22Rv1 (cell line): ENCODE results near the gene CCDC201.
"Not testable (repeated sequence)": the region's sequence is repeated elsewhere in the genome, so short reads cannot be mapped to it uniquely, and the experiment has no call there.

Experiments
- CTCF ChIP-seq: fragments of 450-650 bp; IDR thresholded peaks from 2 replicates; pipeline ENCODE4 v1.5.1; 2017; ENCODE audit warnings: mild to moderate bottlenecking
- ZFX ChIP-seq: fragments of 450-650 bp; IDR thresholded peaks from 2 replicates; pipeline ENCODE4 v1.6.1; 2017; ENCODE audit warnings: antibody characterized with exemption, borderline replicate concordance

GRCh38 chr7:45841926-45842717 lies 30.8 kb downstream of the CCDC201 start:
- not testable (repeated sequence) for TF ChIP-seq CTCF, ZFX
